ENCODE measurements around the gene TCTN3. TPM values are rescaled to one million over a fixed set of nuclear protein-coding genes. Genes with fewer than 3 reads are reported as not detected.

TCTN3 gene
- polyA plus RNA-seq, 1 donor (not counting 4 experiments of a cell fraction or from before 2014, with no cell fraction given) = 43.0 TPM

DNA sequence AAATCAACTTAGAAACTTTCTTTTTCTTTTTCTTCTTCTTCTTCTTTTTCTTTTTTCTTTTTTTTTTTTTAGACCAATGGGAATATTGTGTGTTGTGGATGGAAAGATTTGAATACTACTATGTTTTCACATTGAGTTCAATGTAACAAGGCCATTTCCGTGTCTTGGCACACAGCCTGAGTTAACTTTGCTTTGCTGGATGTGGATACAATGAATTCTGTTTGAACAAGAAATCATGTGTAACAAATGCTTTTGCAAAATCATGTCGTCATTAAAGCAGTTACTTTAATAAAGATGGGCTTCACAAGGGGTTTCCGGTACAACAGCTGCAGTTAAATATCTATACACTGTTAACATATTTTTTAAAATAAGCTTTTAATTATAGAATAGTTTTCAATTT, 48.8 kb upstream of the TCTN3 start:
- Histone ChIP-seq H3K36me3 (ENCODE audit: control insufficient read depth in 2 of 2, extremely low read depth in 1 of 2, insufficient read depth in 2 of 2, low read length in 2 of 2) (no peaks in the 10 kb centered on the region), H3K27me3 (ENCODE audit: control insufficient read depth, extremely low read depth, insufficient read depth, low read length) (no peaks in the 10 kb centered on the region), H3K4me3 (ENCODE audit: control insufficient read depth in 2 of 3, extremely low read depth in 1 of 3, insufficient read depth in 2 of 3, low read depth in 1 of 3, low read length in 3 of 3) (no peak overlapping the region), H4K20me1 (ENCODE audit: control insufficient read depth, extremely low read depth, insufficient read depth, low read length) (no peaks in the 10 kb centered on the region), H3K9me1 (ENCODE audit: control insufficient read depth, extremely low read depth, insufficient read depth, low read length) (no peaks in the 10 kb centered on the region), H2AFZ (ENCODE audit: control insufficient read depth, low read length) (no peak overlapping the region), H3K9me3 (ENCODE audit: control insufficient read depth, low read depth, low read length) (no peaks in the 10 kb centered on the region), H3K9ac (ENCODE audit: control insufficient read depth, extremely low read depth, insufficient read depth, low read length) (no peak overlapping the region), H3K79me2 (ENCODE audit: control insufficient read depth, insufficient read depth, low read length) (no peaks in the 10 kb centered on the region), H3K4me2 (ENCODE audit: control insufficient read depth, extremely low read depth, insufficient read depth, low read depth, low read length) (no peak overlapping the region), H3K4me1 (ENCODE audit: control insufficient read depth, extremely low read depth, insufficient read depth, low read length) (no peaks in the 10 kb centered on the region), H3K27ac (ENCODE audit: control insufficient read depth, insufficient read depth, low read length) (no peak overlapping the region)
- TF ChIP-seq, protein P1, sequence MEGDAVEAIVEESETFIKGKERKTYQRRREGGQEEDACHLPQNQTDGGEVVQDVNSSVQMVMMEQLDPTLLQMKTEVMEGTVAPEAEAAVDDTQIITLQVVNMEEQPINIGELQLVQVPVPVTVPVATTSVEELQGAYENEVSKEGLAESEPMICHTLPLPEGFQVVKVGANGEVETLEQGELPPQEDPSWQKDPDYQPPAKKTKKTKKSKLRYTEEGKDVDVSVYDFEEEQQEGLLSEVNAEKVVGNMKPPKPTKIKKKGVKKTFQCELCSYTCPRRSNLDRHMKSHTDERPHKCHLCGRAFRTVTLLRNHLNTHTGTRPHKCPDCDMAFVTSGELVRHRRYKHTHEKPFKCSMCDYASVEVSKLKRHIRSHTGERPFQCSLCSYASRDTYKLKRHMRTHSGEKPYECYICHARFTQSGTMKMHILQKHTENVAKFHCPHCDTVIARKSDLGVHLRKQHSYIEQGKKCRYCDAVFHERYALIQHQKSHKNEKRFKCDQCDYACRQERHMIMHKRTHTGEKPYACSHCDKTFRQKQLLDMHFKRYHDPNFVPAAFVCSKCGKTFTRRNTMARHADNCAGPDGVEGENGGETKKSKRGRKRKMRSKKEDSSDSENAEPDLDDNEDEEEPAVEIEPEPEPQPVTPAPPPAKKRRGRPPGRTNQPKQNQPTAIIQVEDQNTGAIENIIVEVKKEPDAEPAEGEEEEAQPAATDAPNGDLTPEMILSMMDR (optimal IDR thresholded peaks at IDR 0.05 in 1 of 3, IDR thresholded peaks at IDR 0.05 in 1 of 3, conservative IDR thresholded peaks at IDR 0.05 in 1 of 3; ENCODE audit: extremely low read depth in 1 of 3, insufficient read depth in 2 of 3, low read length in 3 of 3) = no peak
- TF ChIP-seq EZH2 (IDR thresholded peaks at IDR 0.05; ENCODE audit: low read length) = no peak
- DNase-seq (ENCODE audit: low read depth, low spot score) (no peak), FAIRE-seq (no peak)
- dilution Hi-C loops (cut with MboI; ENCODE audit: extremely low pct_ligation_motif_present, low sequenced_read_pairs) = no loop called here

DNA sequence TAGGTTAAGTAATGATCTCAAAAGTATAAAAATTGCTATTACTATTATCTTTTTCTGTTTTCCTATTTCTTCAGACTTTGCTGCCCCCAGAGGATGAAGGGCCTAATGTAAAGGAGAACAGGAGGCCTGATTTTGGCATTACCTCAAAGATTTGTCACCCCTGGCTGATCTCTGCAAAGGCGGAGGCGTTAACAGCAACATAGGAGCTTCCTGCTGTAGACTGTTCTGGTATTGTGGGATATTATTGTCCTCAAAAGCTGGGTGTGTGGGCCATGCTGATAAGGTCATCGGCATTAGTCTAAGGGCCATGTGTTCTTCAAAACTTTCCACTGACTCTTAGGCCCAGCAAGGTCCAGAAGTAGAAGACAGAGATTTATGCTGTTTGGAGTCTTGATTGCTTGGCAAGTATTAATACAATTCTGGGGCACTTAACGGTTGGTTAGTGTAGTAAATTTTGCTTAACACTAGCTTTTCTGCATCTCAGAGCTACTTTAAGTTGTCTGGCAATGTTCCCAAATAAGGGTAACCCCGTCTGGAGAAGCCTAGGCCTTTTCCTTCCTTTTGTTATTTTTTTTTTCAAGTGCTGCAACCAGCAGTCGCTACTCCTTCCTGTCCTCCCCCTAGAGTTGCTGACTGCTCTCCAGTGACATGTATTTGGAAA, 48.2 kb upstream of the TCTN3 start:
- Histone ChIP-seq H3K27ac (ENCODE audit: control insufficient read depth, insufficient read depth, low read length) (no peak overlapping the region), H2AFZ (ENCODE audit: control insufficient read depth, low read length) (no peak overlapping the region), H3K27me3 (ENCODE audit: control insufficient read depth, extremely low read depth, insufficient read depth, low read length) (no peaks in the 10 kb centered on the region), H3K79me2 (ENCODE audit: control insufficient read depth, insufficient read depth, low read length) (no peaks in the 10 kb centered on the region), H3K9me1 (ENCODE audit: control insufficient read depth, extremely low read depth, insufficient read depth, low read length) (no peaks in the 10 kb centered on the region), H3K36me3 (ENCODE audit: control insufficient read depth in 2 of 2, extremely low read depth in 1 of 2, insufficient read depth in 2 of 2, low read length in 2 of 2) (no peaks in the 10 kb centered on the region), H4K20me1 (ENCODE audit: control insufficient read depth, extremely low read depth, insufficient read depth, low read length) (no peaks in the 10 kb centered on the region), H3K4me3 (ENCODE audit: control insufficient read depth in 2 of 3, extremely low read depth in 1 of 3, insufficient read depth in 2 of 3, low read depth in 1 of 3, low read length in 3 of 3) (no peak overlapping the region), H3K9ac (ENCODE audit: control insufficient read depth, extremely low read depth, insufficient read depth, low read length) (no peak overlapping the region), H3K4me1 (ENCODE audit: control insufficient read depth, extremely low read depth, insufficient read depth, low read length) (no peaks in the 10 kb centered on the region), H3K4me2 (ENCODE audit: control insufficient read depth, extremely low read depth, insufficient read depth, low read depth, low read length) (no peak overlapping the region), H3K9me3 (ENCODE audit: control insufficient read depth, low read depth, low read length) (no peaks in the 10 kb centered on the region)
- dilution Hi-C loops (cut with MboI; ENCODE audit: extremely low pct_ligation_motif_present, low sequenced_read_pairs) = no loop called here
- TF ChIP-seq, protein P1 (optimal IDR thresholded peaks at IDR 0.05 in 1 of 3, IDR thresholded peaks at IDR 0.05 in 1 of 3, conservative IDR thresholded peaks at IDR 0.05 in 1 of 3; ENCODE audit: extremely low read depth in 1 of 3, insufficient read depth in 2 of 3, low read length in 3 of 3) = no peak
- no peak for TF ChIP-seq EZH2 (IDR thresholded peaks at IDR 0.05; ENCODE audit: low read length)
- DNase-seq (ENCODE audit: low read depth, low spot score) (no peak), FAIRE-seq (no peak)

Data from keratinocyte (primary cell).